K562 (cell line): Measurements from ENCODE around the gene NEU1. TPM values are rescaled to one million over a fixed set of nuclear protein-coding genes. Genes with fewer than 3 reads are reported as not detected.

Source experiments
- DLX4 ChIP-seq: fragments of 250-450 bp; sonication (Bioruptor Pico); IDR thresholded peaks from 2 replicates; pipeline ENCODE4 v1.6.1; 2021; ENCODE audit warnings: mild to moderate bottlenecking
- EP400 ChIP-seq: fragments of 450-650 bp; IDR thresholded peaks from 2 replicates; pipeline ENCODE4 v1.6.1; 2017; ENCODE audit warnings: antibody characterized with exemption, mild to moderate bottlenecking, moderate library complexity
- JUND ChIP-seq, 2 experiments: IDR thresholded peaks; 2 replicates in 1 of 2; 3 replicates in 1 of 2; pipeline ENCODE4 v1.6.1; 2011; ENCODE audit warnings: borderline replicate concordance in 2 of 2, low read depth in 2 of 2, low read length in 2 of 2, improper control_type of control experiment in 1 of 2, missing biosample characterization in 1 of 2, missing genetic modification characterization in 1 of 2, missing genetic modification reagents in 1 of 2
- KDM1A ChIP-seq, 2 experiments: fragments of 450-650 bp; IDR thresholded peaks; 2 replicates each; pipeline ENCODE4 v1.6.1; 2016; ENCODE audit warnings: mild to moderate bottlenecking in 2 of 2
- SIRT6 ChIP-seq: IDR thresholded peaks from one replicate; pipeline ENCODE4 v1.6.1; 2012; ENCODE audit warnings: low read depth, mild to moderate bottlenecking, control low read depth, inconsistent platforms, low read length, moderate library complexity
- SUPT5H ChIP-seq: fragments of 450-650 bp; IDR thresholded peaks from 2 replicates; pipeline ENCODE4 v1.6.1; 2016
- VEZF1 ChIP-seq: fragments of 200-800 bp; sonication (Bioruptor generic); IDR thresholded peaks from 2 replicates; pipeline ENCODE4 v1.6.1; 2017; ENCODE audit warnings: missing genetic modification characterization, missing compliant biosample characterization
- polyA plus RNA-seq, 8 experiments: library from polyadenylated mRNA; depleted of rRNA in 4 of 8; stranded (reverse) in 5 of 8; unstranded in 3 of 8; fragments of >200 nt; fragmentation: Nextera tagmentation in 2 of 8; fragmentation: Illumina TruSeq in 1 of 8; extraction: Ambion mirVana in 2 of 8; extraction: Trizol in 1 of 8; gene quantifications; 2 replicates each; pipeline versions ENCODE4 v1.2.1 to v1.2.3, GENCODE V29; 2011 to 2014; ENCODE audit warnings: inconsistent platforms in 1 of 8, missing spikeins in 1 of 8
- total RNA-seq, 7 experiments: library from RNA; depleted of rRNA in 6 of 7; stranded (reverse); fragments of >200 nt in 6 of 7; fragmentation: Illumina TruSeq in 2 of 7; extraction: Trizol in 2 of 7; gene quantifications; 2 replicates each; pipeline versions ENCODE4 v1.2.1 to v1.2.3, GENCODE V29; 2011 to 2021; ENCODE audit warnings: low replicate concordance in 1 of 7
- TF ChIP-seq, protein P1 (sequence below), 2 experiments: fragments of 450-650 bp; formaldehyde crosslinking in 1 of 2; IDR thresholded peaks; 2 replicates each; pipeline versions ENCODE4 v1.4.0 to v1.6.1; 2014 to 2020; ENCODE audit warnings: mild to moderate bottlenecking in 2 of 2, borderline replicate concordance in 1 of 2, low read depth in 1 of 2
- TF ChIP-seq, protein P2 (sequence below): fragments of 250-450 bp; sonication (Bioruptor Pico); IDR thresholded peaks from 2 replicates; pipeline ENCODE4 v1.8.0; 2021; ENCODE audit warnings: borderline replicate concordance, mild to moderate bottlenecking, moderate library complexity; ENCODE audit not compliant: poor library complexity, severe bottlenecking
- TF ChIP-seq, protein P3 (sequence below): fragments of 250-450 bp; sonication (Bioruptor Pico); IDR thresholded peaks from 2 replicates; pipeline ENCODE4 v1.5.0; 2021; ENCODE audit warnings: mild to moderate bottlenecking, moderate library complexity

Gene NEU1
- total and polyA plus RNA-seq, 9 of the 15 experiments (the other 6 are each of a cell fraction or from before 2014, with no cell fraction given): 14.8 to 67.8 (median 51.0) TPM

DNA sequence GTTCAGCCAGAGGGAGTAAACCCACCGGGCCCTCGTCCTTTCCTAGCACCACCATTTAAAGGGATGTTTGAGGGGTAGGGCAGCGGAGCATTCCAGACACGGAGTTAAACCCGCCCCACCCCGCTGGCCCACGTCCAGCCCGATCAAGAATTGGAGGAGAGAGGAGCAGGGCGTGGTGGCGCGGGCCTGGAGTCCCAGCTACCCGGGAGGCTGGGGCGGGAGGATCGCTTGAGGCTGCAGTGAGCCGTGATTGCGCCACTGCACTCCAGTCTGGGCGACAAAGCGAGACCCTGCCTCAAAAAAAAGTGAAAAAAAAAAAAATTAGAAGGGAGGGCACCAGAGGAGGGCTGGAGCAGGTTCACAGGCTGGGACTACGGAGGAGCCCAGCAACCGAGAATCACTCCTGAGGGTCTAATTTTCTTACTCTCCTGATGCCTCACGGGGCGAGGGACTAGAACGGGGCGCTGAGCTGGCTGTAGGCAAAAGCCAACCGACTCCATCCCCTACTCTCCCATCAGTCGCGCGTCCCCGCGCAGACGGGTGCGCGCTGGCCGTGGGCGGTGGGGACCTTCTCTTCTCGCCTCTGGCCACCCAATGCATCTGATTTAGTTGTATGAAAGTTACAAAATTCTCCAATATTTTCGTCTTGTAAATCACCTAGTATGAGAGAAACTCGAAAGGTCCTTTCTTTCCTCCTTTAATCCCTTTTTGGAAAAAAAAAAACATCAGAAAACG, 41.2 kb downstream of the NEU1 start (continued):
- TF ChIP-seq, protein P1, sequence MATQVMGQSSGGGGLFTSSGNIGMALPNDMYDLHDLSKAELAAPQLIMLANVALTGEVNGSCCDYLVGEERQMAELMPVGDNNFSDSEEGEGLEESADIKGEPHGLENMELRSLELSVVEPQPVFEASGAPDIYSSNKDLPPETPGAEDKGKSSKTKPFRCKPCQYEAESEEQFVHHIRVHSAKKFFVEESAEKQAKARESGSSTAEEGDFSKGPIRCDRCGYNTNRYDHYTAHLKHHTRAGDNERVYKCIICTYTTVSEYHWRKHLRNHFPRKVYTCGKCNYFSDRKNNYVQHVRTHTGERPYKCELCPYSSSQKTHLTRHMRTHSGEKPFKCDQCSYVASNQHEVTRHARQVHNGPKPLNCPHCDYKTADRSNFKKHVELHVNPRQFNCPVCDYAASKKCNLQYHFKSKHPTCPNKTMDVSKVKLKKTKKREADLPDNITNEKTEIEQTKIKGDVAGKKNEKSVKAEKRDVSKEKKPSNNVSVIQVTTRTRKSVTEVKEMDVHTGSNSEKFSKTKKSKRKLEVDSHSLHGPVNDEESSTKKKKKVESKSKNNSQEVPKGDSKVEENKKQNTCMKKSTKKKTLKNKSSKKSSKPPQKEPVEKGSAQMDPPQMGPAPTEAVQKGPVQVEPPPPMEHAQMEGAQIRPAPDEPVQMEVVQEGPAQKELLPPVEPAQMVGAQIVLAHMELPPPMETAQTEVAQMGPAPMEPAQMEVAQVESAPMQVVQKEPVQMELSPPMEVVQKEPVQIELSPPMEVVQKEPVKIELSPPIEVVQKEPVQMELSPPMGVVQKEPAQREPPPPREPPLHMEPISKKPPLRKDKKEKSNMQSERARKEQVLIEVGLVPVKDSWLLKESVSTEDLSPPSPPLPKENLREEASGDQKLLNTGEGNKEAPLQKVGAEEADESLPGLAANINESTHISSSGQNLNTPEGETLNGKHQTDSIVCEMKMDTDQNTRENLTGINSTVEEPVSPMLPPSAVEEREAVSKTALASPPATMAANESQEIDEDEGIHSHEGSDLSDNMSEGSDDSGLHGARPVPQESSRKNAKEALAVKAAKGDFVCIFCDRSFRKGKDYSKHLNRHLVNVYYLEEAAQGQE (IDR thresholded peaks at IDR 0.05; ENCODE audit: borderline replicate concordance): no peak
- TF ChIP-seq, protein P1 (CRISPR knock-in tag; IDR thresholded peaks at IDR 0.05; ENCODE audit: low read depth): no peak
- TF ChIP-seq DLX4 (CRISPR knock-in tag) (no peak), KDM1A (IDR thresholded peaks at IDR 0.05) (no peak), SUPT5H (peak; percentile 58), SIRT6 (no peak), EP400 (no peak), VEZF1 (CRISPR knock-in tag) (no peak), JUND (IDR thresholded peaks at IDR 0.05; ENCODE audit: borderline replicate concordance, low read depth, low read length) (no peak), JUND (tag; IDR thresholded peaks at IDR 0.05; ENCODE audit: borderline replicate concordance, low read depth, low read length) (peak; percentile 4; the same call in 1 of the 3 replicates)
- TF ChIP-seq, protein P2, sequence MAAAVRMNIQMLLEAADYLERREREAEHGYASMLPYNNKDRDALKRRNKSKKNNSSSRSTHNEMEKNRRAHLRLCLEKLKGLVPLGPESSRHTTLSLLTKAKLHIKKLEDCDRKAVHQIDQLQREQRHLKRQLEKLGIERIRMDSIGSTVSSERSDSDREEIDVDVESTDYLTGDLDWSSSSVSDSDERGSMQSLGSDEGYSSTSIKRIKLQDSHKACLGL (CRISPR knock-in tag): no peak
- TF ChIP-seq, protein P3, sequence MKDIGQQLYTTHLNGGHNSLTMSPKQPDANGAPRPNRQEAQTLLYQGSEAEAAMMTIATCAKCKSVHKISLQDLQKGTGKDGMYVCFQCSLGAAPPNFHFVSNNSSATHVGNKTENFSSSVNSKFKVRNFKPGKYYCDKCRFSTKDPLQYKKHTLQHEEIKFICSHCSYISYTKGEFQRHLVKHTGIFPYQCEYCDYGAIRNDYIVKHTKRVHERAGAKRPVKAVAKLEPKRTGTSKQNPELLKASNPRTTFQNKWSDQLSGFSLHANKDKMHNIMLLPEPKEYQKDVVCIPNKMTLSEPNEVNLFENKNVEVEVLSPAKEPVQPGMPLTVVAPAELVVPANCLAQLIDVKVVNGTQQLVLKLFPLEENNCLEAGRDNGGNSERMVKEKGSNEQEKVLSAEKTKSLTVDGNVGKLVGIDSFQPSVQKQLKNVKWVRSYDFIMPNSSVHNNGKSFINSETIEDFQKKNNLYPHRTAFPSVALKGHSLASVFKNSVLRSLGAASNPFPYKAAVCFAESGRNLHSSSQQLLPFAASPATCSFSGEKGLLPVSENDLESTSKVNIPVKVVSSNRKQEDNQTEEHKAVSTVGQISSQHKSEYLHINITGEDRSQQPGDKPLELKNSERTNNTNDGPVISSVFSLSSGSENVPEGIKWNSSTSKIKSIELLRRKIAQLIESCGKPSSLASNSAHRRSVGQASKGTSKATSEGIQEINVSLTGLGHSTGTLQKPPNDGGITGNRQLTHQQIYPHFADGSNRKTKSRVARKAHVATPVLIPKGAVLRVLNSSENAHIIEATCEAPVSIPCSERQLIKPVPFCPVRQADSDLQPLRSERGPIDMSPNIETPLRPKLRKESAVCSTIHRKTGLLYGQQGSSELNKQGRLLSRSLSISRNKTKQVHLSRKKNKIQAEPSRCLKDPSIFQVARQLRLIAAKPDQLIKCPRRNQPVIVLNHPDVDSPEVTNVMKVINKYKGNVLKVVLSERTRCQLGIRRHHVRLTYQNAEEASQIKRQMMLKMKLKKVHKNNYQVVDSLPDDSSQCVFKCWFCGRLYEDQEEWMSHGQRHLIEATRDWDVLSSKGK (CRISPR knock-in tag): no peak; the same call in 1 of the 2 replicates
